NCI-H1092 (cell line): ENCODE data around the gene DTNBP1.

ENCODE experiments used
- DNase-seq: peaks from one replicate; lab custom pipeline; 2025; lab: John Stamatoyannopoulos, UW

Gene DTNBP1

DNA sequence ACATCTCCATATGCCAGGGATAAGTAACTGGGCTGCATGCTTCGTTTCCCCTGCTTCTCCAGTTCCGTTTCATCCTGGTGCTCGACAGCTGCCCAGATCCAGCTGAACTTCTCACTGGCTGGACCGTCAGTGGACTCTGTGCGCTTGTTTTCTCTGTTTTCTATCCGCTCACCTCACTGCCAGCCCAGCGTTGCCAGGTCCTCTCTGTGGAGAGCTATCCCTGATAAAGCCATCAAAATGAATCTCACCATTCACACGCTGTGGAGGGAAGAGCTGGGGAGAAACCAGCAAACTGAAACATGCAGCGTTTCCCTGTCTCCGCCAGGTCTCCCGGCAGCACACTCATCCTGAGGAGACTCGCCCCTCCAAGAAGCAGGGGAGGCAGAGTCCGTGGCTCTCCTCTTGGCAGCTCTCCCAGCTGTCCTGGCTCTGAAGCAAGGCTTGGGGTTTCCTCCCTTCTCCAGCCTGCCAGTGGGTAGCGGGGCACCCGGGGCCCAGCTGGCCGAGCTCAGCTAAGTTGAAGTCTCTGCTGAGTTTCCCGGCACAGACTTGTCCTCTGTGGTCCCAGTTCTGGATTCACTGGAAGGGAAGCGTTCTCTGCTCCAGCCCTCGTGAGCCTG, 160.9 kb downstream of the DTNBP1 start:
- no peak for DNase-seq

DNA sequence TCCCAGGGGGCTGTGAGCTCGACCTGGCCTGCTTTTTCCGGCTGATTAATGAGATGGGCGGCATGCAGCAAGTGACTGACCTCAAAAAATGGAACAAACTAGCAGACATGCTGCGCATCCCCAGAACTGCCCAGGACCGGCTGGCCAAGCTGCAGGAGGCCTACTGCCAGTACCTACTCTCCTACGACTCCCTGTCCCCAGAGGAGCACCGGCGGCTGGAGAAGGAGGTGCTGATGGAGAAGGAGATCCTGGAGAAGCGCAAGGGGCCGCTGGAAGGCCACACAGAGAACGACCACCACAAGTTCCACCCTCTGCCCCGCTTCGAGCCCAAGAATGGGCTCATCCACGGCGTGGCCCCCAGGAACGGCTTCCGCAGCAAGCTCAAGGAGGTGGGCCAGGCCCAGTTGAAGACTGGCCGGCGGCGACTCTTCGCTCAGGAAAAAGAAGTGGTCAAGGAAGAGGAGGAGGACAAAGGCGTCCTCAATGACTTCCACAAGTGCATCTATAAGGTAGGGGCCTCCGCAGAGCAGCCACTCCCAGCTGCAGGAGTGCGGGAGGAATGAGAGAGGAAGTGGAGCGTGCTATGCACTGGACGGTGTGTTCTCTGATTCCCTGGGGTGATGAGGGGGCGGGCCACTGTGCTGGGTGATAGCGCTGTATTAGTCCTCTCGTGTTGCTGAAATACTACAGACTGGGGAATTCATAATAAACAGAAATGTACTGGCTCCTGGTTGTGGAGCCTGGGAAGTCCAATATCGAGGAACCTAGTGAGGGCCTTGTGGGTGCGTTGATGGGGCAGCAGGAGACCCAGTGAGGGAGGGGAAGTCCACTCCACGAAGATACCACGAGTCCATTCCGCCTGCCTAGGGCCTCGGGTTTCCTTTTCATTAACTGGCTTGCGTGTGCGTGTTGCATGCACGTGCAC, 161.7 kb downstream of the DTNBP1 start:
- DNase-seq = no peak

DNA sequence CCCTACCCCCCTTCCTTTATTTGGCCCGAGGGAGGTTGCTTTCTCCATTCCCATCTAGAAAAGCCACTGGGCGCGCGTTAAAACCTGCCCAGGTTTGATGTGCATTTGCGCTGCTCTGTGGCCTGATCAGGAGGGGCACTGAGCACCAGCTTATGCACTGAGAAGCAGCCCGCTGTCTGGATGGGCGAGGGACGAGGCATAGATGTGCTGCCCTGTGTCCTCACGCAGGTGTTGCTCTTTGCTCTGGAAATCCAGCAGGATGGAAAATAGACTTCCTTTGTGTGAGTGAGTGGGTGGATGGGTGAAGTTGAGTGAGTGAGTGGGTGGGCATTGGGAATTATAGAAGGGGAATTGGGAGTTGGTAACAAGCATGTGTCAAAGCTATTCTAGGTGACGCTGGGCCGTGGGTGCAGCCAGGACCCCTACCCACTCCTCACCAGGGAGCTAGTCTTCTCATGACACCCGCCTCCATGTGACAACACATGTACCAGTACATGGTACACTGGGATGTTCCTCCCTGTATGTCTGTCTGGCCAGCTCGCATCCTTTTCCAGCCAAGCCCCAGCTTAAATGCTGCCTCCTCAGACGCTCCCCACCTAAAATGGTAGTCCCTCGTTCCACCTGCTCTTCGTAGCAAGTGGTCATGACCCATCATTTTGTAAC, 162.6 kb downstream of the DTNBP1 start:
- no peak for DNase-seq

DNA sequence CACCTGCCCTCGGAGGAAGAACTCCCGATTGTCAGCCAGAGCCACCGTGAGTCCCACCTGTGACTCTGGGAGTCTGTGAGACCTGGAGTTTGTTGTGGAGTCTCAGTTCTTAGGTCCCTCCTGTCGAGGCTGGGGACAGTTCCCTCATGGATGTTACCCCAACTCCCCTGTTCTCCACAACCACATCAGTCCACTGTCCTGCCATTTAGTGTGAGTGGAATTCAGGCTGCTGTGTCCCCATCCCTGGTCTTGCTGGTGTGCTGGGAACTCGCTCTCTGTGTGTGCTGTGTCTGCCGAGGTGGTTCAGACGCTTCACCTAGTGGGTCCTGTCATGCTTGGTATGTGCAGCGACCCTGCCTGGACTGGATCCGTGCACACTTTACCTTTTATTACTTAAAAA, 163.2 kb downstream of the DTNBP1 start:
- DNase-seq = no peak

DNA sequence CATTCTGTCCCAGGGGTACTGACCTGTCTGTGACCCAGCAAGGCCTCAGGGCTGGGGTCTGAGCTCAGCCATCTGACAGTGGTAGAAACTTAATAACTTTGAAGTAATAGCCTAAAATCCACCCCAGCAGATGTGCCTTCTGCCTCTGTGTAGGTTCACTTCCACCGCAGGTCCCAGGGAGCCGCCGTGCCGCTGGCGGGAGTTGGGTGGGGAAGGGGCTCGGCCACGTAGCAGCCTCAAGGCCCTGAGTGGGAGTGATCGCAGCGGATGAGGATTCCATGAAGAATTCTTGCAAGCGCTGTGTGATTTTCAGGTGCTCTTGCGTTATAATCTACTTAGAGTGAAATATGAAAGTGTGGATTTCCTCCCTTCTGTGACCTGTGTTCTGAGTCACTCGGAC, 163.7 kb downstream of the DTNBP1 start:
- no peak for DNase-seq

GRCh38 chr6:15498640-15499039, 164.2 kb downstream of the DTNBP1 start:
- no peak for DNase-seq

- DNase-seq = no peak
These were observed 166.3 kb downstream of the DTNBP1 start for GRCh38 chr6:15496345-15497131.

GRCh38 chr6:15495375-15495901, 167.4 kb downstream of the DTNBP1 start:
- no peak for DNase-seq

DNA sequence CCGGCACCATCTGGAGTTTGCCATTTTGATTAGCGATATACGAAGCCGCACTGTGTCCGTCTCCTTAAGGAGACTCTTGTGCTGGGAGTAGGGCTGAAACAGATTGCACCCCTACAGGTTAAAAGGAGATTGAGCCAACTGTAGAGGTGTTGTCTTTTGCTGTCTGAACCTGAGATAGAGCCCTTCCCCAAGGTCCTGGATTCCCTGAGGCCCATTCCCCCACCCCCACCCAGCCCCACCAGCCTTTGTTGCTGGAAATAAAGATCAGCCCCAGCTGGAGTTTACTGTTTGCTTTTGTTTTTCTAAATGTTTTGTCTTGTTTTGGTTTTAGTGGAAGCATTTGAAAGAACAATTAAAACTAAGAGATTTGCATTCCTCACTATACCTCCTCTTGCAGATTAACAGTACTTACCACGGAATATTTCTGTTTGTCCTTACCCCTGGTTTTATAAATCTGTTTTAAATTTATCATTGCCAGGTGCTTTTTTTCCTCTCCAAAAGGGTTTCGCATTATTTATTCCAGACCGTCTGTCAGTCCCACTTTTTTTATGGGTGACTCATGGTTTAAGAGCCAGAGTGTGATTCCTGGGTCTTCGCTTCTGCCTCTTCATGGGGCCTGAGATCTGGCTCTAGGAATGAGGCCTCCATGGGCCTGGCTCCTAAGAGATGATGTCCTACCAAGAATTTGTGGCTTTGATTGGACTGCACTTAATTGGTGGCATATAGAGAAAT, 169.2 kb downstream of the DTNBP1 start:
- DNase-seq = no peak

DNA sequence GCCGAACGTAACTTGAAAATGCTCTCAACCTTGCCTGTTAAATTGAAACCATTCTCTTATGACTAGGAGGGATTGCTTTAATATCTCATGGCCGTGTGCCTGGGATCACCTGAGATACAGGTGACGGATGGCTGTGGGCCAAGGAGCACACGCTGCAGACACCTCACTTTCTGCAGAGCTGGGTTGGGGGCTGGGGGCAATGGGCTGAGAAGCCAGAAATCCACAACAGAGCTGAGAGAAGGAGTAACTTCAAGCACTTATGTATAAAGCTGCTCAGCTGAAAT, 170.9 kb downstream of the DTNBP1 start:
- no peak for DNase-seq

- DNase-seq = peak; percentile 14
These were observed 171.4 kb downstream of the DTNBP1 start for GRCh38 chr6:15491255-15491985.

- no peak for DNase-seq
These were observed 172.4 kb downstream of the DTNBP1 start for GRCh38 chr6:15490242-15491100.

- no peak for DNase-seq
These were observed 173.4 kb downstream of the DTNBP1 start for GRCh38 chr6:15489261-15489962.

DNA sequence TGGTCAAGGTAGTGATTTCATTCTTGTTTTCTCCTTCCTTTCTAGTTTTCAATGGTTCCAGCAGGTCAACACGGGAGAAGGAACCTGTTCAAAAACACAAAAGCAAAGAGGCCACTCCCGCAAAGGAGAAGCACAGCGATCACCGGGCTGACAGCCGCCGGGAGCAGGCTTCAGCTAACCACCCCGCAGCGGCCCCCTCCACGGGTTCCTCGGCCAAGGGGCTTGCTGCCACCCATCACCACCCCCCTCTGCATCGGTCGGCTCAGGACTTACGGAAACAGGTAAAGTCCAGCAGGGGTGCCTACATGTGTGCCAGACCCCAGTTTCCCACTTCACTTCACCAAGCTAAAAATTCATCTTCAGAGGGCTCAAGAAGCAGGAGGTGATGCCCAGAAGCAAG, 175.6 kb downstream of the DTNBP1 start:
- DNase-seq = no peak

DNA sequence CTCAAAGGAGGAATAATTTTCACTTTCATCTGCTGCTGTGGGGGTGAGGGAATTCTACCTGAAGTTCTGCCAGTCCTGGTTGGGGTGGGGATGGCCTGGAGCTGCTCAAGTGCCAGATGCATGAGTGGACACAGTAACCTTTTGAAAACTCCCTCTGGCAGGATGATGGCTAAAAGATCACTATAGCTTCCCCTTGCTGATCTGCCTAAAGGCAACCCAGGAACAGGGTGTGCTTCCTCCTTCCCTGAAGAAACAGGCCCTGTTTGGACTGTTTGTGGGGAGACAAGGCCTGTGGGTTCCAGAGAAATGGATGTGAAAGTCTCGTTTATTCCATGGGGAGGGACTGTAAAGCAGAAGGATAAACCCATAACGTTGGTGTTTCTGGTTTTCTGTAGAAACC, 176.9 kb downstream of the DTNBP1 start:
- DNase-seq = no peak

- no peak for DNase-seq
These were observed 178.0 kb downstream of the DTNBP1 start for GRCh38 chr6:15484821-15485220.

- no peak for DNase-seq
These were observed 178.7 kb downstream of the DTNBP1 start for GRCh38 chr6:15484140-15484539.

- no peak for DNase-seq
These were observed 179.8 kb downstream of the DTNBP1 start for GRCh38 chr6:15483060-15483459.
